Loucy (cell line): ENCODE measurements around the gene LYPD4.

Experiments used
- H2AFZ ChIP-seq: fragments of 200-600 bp; sonication (generic); 2 replicates; pipeline ENCODE4 v1.6.0; 2016; ENCODE audit warnings: antibody characterized with exemption, mild to moderate bottlenecking, low read length, moderate library complexity
- H3F3A ChIP-seq: fragments of 200-600 bp; 2 replicates; pipeline ENCODE4 v1.6.0; 2016; ENCODE audit warnings: antibody characterized with exemption, low read depth, mild to moderate bottlenecking
- H3K27me3 ChIP-seq: fragments of 200-600 bp; sonication (generic); 2 replicates; pipeline ENCODE4 v1.6.1; 2014; ENCODE audit warnings: low read length, mild to moderate bottlenecking; ENCODE audit not compliant: insufficient read depth, poor library complexity, severe bottlenecking
- H3K36me3 ChIP-seq: fragments of 200-600 bp; sonication (generic); 2 replicates; pipeline ENCODE4 v1.6.1; 2016; ENCODE audit warnings: low read length; ENCODE audit not compliant: insufficient read depth
- H3K4me1 ChIP-seq: fragments of 200-600 bp; sonication (generic); 2 replicates; pipeline ENCODE4 v1.5.1; 2014; ENCODE audit warnings: low read length, mild to moderate bottlenecking; ENCODE audit not compliant: insufficient read depth, poor library complexity, severe bottlenecking
- H3K4me2 ChIP-seq: fragments of 200-600 bp; sonication (generic); 2 replicates; pipeline ENCODE4 v1.6.0; 2014; ENCODE audit warnings: antibody characterized with exemption, low read length, low read depth, mild to moderate bottlenecking; ENCODE audit not compliant: poor library complexity, severe bottlenecking
- H3K4me3 ChIP-seq: fragments of 200-600 bp; sonication (generic); 2 replicates; pipeline ENCODE4 v1.5.1; 2014; ENCODE audit warnings: low read length, mild to moderate bottlenecking, mixed read lengths; ENCODE audit not compliant: poor library complexity, severe bottlenecking
- H3K79me2 ChIP-seq: fragments of 200-600 bp; sonication (generic); 2 replicates; pipeline ENCODE4 v1.6.1; 2014; ENCODE audit warnings: low read length; ENCODE audit not compliant: insufficient read depth
- H3K9ac ChIP-seq: fragments of 200-600 bp; sonication (generic); 2 replicates; pipeline ENCODE4 v1.6.0; 2014; ENCODE audit warnings: mild to moderate bottlenecking, low read depth, low read length, moderate library complexity; ENCODE audit not compliant: poor library complexity, severe bottlenecking
- H3K9me2 ChIP-seq: fragments of 200-600 bp; sonication (generic); replicated peaks from 2 replicates; pipeline ENCODE4 v1.6.1; 2016; ENCODE audit warnings: low read depth, low read length, mixed read lengths
- H3K9me3 ChIP-seq: fragments of 200-600 bp; sonication (generic); 2 replicates; pipeline ENCODE4 v1.6.1; 2014; ENCODE audit warnings: mild to moderate bottlenecking, antibody characterized with exemption, low read length, low read depth; ENCODE audit not compliant: insufficient read depth
- H4K20me1 ChIP-seq: fragments of 200-600 bp; sonication (generic); 2 replicates; pipeline ENCODE4 v1.6.0; 2014; ENCODE audit warnings: antibody characterized with exemption, low read length, mild to moderate bottlenecking; ENCODE audit not compliant: insufficient read depth, poor library complexity, severe bottlenecking
- CTCF ChIP-seq: fragments of 200-600 bp; sonication (generic); conservative IDR thresholded peaks from 2 replicates; pipeline ENCODE4 v1.5.1; 2014; ENCODE audit warnings: mild to moderate bottlenecking, antibody characterized with exemption, low read length
- EZH2phosphoT487 ChIP-seq: fragments of 200-600 bp; IDR thresholded peaks from 2 replicates; pipeline ENCODE4 v1.6.1; 2018; ENCODE audit warnings: antibody characterized with exemption, mild to moderate bottlenecking, moderate library complexity, borderline replicate concordance

Gene LYPD4

GRCh38 chr19:41862445-41862986 lies 18.0 kb upstream of the LYPD4 start:
- H3K4me3 ChIP-seq = peak overlapping the region; percentile 93
- H3K9ac ChIP-seq = peak overlapping the region; percentile 100
- H3K27me3 ChIP-seq = peaks cover 5% of the 10 kb centered on the region
- no peaks in the 10 kb centered on the region for H3K9me3 ChIP-seq
- H3K4me1 ChIP-seq = peaks cover 50% of the 10 kb centered on the region
- H3F3A ChIP-seq = no peaks in the 10 kb centered on the region
- H3K36me3 ChIP-seq = peaks cover 48% of the 10 kb centered on the region
- TF ChIP-seq EZH2phosphoT487 (no peak), CTCF (no peak)
- no peak overlapping the region for H2AFZ ChIP-seq
- peaks cover 73% of the 10 kb centered on the region for H3K79me2 ChIP-seq
- H4K20me1 ChIP-seq = peaks cover 67% of the 10 kb centered on the region
- H3K9me2 ChIP-seq = no peaks in the 10 kb centered on the region
- peak overlapping the region; percentile 92 for H3K4me2 ChIP-seq

- H4K20me1 ChIP-seq = peaks cover 61% of the 10 kb centered on the region
- H3K4me1 ChIP-seq = peaks cover 50% of the 10 kb centered on the region
- H3K36me3 ChIP-seq = peaks cover 44% of the 10 kb centered on the region
- H3K9ac ChIP-seq = peak overlapping the region; percentile 100
- no peak overlapping the region for H2AFZ ChIP-seq
- H3K4me3 ChIP-seq = peak overlapping the region; percentile 93
- H3K9me3 ChIP-seq = no peaks in the 10 kb centered on the region
- peak overlapping the region; percentile 92 for H3K4me2 ChIP-seq
- TF ChIP-seq EZH2phosphoT487 = no peak
- TF ChIP-seq CTCF = no peak
- no peaks in the 10 kb centered on the region for H3F3A ChIP-seq
- no peaks in the 10 kb centered on the region for H3K9me2 ChIP-seq
- peaks cover 66% of the 10 kb centered on the region for H3K79me2 ChIP-seq
- peaks cover 5% of the 10 kb centered on the region for H3K27me3 ChIP-seq
Observed at GRCh38 chr19:41861846-41862245, 17.4 kb upstream of the LYPD4 start.

- Histone ChIP-seq H3K9me3 (no peaks in the 10 kb centered on the region), H3K79me2 (peaks cover 60% of the 10 kb centered on the region), H3K4me1 (peaks cover 47% of the 10 kb centered on the region), H2AFZ (no peak overlapping the region), H3K9me2 (no peaks in the 10 kb centered on the region), H3K4me3 (peak overlapping the region; percentile 93), H3F3A (no peaks in the 10 kb centered on the region), H3K27me3 (peaks cover 5% of the 10 kb centered on the region), H4K20me1 (peaks cover 55% of the 10 kb centered on the region), H3K4me2 (peak overlapping the region; percentile 92), H3K36me3 (peaks cover 41% of the 10 kb centered on the region), H3K9ac (peak overlapping the region; percentile 100)
- no peak for TF ChIP-seq CTCF
- no peak for TF ChIP-seq EZH2phosphoT487
Observed at GRCh38 chr19:41861116-41861768, 16.8 kb upstream of the LYPD4 start.
